SJSA1 (cell line): Measurements from ENCODE around the gene UGT1A5. TPM values are rescaled to one million over a fixed set of nuclear protein-coding genes. Genes with fewer than 3 reads are reported as not detected.
A peak's percentile ranks its signal among the peaks of the same experiment; 100 is the strongest.

Experiments
- DNase-seq, 2 experiments: peaks; one replicate each; pipeline ENCODE4 v3.0.0-alpha.2; 2015 to 2020; ENCODE audit warnings: low spot score in 2 of 2, low read depth in 1 of 2
- H3K27ac ChIP-seq: fragments of 250-450 bp; sonication (Bioruptor Pico); 2 replicates; pipeline ENCODE4 v1.5.1; 2020; ENCODE audit warnings: mild to moderate bottlenecking, moderate library complexity
- H3K27me3 ChIP-seq: fragments of 250-450 bp; sonication (Bioruptor Pico); replicated peaks from 2 replicates; pipeline ENCODE4 v1.5.1; 2020; ENCODE audit warnings: mild to moderate bottlenecking, moderate library complexity
- H3K36me3 ChIP-seq: fragments of 250-450 bp; sonication (Bioruptor Pico); 2 replicates; pipeline ENCODE4 v1.5.1; 2020; ENCODE audit warnings: mild to moderate bottlenecking
- H3K4me1 ChIP-seq: fragments of 250-450 bp; sonication (Bioruptor Pico); replicated peaks from 2 replicates; pipeline ENCODE4 v1.6.1; 2021; ENCODE audit warnings: mild to moderate bottlenecking
- H3K4me3 ChIP-seq: fragments of 250-450 bp; sonication (Bioruptor Pico); 2 replicates; pipeline ENCODE4 v1.5.1; 2020; ENCODE audit warnings: mild to moderate bottlenecking
- H3K9me3 ChIP-seq: fragments of 250-450 bp; sonication (Bioruptor Pico); replicated peaks from 2 replicates; pipeline ENCODE4 v1.5.1; 2020; ENCODE audit warnings: mild to moderate bottlenecking
- total RNA-seq: library from RNA; depleted of rRNA; stranded (reverse); fragments of >200 nt; shearing (Covaris generic); gene quantifications from 2 replicates; pipeline ENCODE4 v1.2.3, GENCODE V29; 2014

Gene UGT1A5
- total RNA-seq, 1 experiment from 2014 or later = not detected

DNA sequence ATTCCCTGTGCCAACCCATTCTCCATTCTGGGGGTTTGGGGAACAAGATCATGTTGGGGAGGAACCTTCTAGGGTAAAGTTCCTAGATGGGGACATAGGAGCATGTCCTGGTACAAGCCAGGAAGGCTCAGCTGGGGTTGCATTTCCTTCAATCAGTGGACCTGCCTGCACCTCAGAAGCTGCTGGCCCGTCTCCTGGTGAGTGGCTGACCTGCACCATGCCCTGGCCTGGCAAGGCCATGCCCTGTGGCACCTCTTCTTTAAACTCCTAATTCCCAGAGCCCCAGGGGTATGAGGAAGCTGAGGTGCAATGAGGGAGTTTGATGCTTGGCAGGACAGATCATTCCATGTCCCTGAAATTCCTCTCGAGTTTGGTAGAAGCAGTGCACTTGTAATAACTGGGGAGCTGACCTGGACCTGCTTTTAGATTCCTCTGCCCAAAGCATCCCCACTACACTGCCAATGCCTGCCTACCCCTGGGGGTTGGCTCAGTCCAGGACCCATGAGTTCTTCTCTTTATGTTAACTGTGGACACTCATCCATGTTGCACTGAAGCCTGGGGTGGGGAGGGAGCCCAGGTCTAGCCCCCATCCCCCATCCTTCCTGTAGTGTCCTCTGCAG is 90.7 kb downstream of the UGT1A5 start:
- Histone ChIP-seq H3K36me3 (no peaks in the 10 kb centered on the region), H3K27me3 (no peaks in the 10 kb centered on the region; the same call in 1 of the 2 replicates), H3K9me3 (no peaks in the 10 kb centered on the region), H3K4me1 (no peaks in the 10 kb centered on the region), H3K27ac (no peak overlapping the region), H3K4me3 (no peak overlapping the region)
- DNase-seq = no peak

DNA sequence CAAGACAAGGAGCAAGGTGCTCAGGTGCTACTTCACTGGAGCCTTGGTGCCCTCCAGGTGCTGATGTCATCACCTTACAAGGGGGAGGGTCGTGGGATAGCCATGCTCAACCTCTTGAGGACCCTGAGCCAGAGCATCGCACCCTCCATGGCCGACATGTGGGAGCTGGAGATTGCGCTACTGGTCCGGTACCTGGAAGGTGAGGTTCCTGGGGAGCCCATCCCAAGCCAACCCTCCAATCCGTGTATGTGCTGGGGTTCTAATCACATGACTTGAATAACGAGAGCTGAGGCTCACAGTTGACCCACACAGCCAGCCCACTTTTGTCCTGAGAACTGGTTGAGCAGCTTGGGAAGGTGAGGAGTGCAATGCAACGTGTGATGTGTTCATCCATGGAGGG is 91.3 kb downstream of the UGT1A5 start:
- Histone ChIP-seq H3K27ac (no peak overlapping the region), H3K9me3 (no peaks in the 10 kb centered on the region), H3K4me1 (no peaks in the 10 kb centered on the region), H3K27me3 (no peaks in the 10 kb centered on the region; the same call in 1 of the 2 replicates), H3K4me3 (no peak overlapping the region), H3K36me3 (no peaks in the 10 kb centered on the region)
- DNase-seq = peak in 1 of 2 experiments; percentile 39

DNA sequence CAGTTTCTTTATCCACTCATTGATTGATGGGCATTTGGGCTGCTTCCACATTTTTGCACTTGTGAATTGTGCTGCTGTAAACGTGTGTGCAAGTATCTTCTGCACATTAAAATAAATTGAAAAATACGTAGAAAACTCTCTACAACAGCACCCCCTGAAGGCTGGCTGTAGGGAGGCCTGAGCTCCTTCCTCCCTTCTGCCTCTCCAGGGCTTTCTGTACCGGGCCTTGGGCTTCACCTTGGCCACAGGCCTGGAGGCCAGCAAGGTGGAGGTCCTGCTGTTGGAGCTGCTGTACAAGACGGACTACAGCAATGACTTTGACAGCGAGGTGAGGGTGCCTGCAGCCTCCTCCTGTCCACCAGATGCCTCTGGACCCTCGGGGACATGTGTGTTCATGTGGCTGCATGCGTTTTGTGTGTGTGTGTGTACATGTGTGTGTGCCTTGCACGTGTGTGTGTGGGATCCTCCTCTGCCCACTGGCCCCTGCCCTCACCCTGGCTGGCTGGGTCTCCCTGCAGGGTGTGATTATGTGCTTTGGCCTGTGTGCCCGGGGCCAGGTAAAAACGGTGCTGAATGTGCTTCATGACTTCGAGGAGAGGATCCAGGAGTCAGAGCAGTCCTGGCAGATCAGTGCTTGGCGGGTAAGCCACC is 94.6 kb downstream of the UGT1A5 start:
- H3K9me3 ChIP-seq = no peaks in the 10 kb centered on the region
- peak in 1 of 2 experiments; percentile 26 for DNase-seq
- H3K27me3 ChIP-seq = peaks cover 3% of the 10 kb centered on the region; the same call in 1 of the 2 replicates
- no peak overlapping the region for H3K27ac ChIP-seq
- no peaks in the 10 kb centered on the region for H3K4me1 ChIP-seq
- H3K4me3 ChIP-seq = no peak overlapping the region
- no peaks in the 10 kb centered on the region for H3K36me3 ChIP-seq

DNA sequence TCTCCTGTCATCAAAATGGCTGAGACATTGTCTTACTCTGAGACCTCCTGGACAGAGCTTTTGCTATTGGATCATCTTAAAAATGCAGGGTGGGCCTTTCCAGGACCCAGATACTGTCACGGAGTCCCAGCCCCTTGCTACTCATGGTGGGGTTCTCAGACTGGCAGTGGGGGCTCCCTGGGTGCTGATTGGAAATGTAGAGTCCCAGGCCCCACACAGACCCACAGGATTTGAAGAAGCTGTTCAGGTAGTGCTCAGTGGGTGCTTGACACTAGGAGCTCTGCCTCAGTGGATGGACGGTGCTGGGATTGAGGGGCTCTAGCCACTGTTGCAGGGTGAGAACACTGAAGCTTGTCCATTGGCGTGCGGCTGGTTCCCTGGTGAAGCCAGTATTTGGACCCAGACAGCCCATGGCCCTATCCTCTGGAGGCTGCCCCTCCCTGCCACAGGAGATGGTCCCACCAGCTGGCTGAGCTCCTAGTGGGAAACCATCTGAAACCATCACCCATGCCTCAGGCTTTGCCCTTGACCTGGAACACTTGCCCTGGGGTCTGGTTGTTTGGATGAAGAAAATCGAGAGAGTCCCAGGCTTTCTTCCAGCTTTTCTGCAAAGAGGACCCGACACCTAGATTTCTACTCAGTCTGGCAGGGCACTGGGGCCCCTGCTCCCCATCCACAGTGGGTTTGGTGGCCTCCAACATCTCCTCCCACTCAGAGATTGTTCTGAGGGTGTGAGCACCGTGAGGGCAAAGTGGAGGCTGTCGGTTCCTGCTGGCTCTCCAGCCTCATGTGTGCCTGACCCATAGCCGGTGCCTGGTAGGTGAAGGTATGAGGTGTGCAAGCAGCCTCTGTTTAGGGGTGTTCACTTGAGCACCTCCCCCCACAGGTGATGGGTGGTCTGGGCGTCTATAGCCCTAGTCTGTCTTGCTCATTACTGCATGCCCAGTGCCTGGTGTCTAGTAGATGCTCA is 95.5 kb downstream of the UGT1A5 start:
- Histone ChIP-seq H3K4me3 (no peak overlapping the region), H3K27ac (no peak overlapping the region), H3K4me1 (no peaks in the 10 kb centered on the region), H3K36me3 (no peaks in the 10 kb centered on the region), H3K27me3 (peaks cover 3% of the 10 kb centered on the region; the same call in 1 of the 2 replicates), H3K9me3 (no peaks in the 10 kb centered on the region)
- peak in 1 of 2 experiments; percentile 34 for DNase-seq

DNA sequence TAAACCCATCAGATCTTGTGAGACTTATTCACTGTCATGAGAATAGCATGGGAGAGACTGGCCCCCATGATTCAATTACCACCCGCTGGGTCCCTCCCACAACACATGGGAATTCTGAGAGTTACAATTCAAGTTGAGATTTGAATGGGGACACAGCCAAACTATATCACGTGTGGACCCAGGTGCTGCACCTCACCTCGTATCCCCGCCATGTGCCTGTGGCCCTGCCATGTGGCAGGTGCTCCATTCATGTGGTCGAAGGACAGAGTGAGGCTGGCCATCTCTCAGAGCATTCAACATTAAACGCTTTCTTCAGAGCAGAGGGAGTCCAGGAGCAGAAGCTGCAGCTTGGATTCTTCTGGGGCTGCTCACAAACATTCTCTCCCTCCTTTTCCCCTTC is 97.7 kb downstream of the UGT1A5 start:
- H3K27ac ChIP-seq = no peak overlapping the region
- H3K27me3 ChIP-seq = peaks cover 3% of the 10 kb centered on the region; the same call in 1 of the 2 replicates
- H3K9me3 ChIP-seq = no peaks in the 10 kb centered on the region
- H3K4me1 ChIP-seq = no peaks in the 10 kb centered on the region
- no peak for DNase-seq
- H3K36me3 ChIP-seq = no peaks in the 10 kb centered on the region
- no peak overlapping the region for H3K4me3 ChIP-seq

DNA sequence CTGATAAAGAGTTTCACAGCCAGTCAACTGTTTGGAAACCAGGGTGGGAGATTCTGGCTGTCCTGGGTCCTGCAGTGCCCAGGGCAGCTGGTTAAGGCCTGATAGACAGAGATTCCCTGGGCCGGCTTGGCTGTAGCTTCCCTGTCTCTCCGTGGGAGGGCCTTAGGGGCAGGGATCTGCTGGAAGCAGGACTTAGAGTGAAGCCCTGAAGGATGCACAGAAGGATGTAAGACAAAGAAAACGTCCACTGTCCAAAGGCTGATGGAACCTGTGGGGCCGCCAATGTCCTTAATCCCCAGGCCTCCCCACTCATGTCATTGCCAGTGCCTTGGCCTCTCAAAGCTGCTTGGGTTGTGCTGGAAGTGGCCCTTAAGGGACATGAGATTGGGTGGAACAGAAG is 98.4 kb downstream of the UGT1A5 start:
- Histone ChIP-seq H3K9me3 (no peaks in the 10 kb centered on the region), H3K27me3 (0 out of 2 replicates have a peak, but pooled peaks cover 3% of the 10 kb centered on the region), H3K27ac (no peak overlapping the region), H3K4me3 (no peak overlapping the region), H3K4me1 (peaks cover under 1% of the 10 kb centered on the region), H3K36me3 (no peaks in the 10 kb centered on the region)
- DNase-seq = peak in 1 of 2 experiments; percentile 31

DNA sequence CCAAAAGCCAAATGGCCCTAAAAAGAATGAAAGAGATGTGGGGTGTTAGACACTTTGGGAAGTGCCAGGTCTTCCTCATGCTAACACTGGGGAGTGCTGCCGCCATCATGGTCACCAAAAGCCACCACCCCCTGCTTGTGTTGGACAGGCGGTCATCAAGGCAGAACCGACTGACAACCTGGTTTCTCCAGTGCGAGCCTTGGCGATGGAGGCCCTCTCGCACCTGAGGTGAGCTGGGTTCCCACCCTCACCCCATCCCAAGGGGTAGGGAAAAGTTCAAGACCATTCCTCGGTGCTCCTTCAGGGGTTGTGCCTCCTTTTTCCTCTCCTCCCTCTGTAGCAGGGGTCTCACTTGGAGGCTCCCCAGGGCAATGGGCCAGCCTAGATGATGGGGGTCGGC is 99.0 kb downstream of the UGT1A5 start:
- Histone ChIP-seq H3K27ac (no peak overlapping the region), H3K27me3 (0 out of 2 replicates have a peak, but pooled peaks cover 3% of the 10 kb centered on the region), H3K4me1 (peaks cover 7% of the 10 kb centered on the region), H3K4me3 (no peak overlapping the region), H3K36me3 (no peaks in the 10 kb centered on the region), H3K9me3 (no peaks in the 10 kb centered on the region)
- DNase-seq = peak in 1 of 2 experiments; percentile 31

DNA sequence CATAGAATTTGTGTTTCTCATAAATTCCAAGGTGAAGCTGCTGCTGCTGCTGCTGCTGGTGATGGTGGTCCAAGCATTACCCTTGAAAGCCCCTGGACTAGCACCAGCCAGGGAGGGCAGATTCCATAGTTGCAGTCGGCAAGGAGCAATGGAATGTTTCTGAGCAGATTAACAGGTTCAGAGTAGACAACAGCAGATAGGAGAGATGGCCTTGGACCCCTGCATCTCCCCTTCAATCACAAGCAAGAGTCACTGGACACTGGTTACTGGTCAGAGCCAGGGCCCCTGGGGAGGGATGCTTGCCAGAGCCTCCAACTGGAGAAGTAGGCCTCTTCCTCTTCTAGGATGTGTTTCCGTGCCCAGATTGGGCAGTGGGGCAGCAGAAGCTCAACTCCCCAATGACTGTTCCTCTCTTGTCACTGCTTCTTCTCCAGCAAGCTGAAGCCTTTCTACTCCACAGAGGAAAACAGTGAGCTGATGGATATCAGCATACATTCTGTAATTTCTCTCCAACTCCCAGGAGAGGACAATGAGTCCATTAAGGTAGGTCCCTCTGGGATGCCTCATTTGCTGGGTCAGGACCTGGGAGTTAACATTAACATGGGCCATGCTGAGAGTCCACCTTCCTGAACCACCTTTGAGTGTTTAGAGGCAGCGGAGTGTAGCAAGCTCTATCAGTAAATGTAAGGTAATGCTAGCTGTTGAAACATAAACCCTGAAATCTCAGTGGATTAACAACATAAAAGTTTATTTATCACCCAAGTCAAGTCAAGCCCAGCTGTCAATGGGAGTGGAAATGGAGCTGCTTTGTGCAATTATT is 100.7 kb downstream of the UGT1A5 start:
- DNase-seq = no peak
- peaks cover 10% of the 10 kb centered on the region for H3K4me1 ChIP-seq
- H3K27me3 ChIP-seq = 0 out of 2 replicates have a peak, but pooled peaks cover 3% of the 10 kb centered on the region
- H3K36me3 ChIP-seq = no peaks in the 10 kb centered on the region
- H3K27ac ChIP-seq = no peak overlapping the region
- no peaks in the 10 kb centered on the region; the same call in 1 of the 2 replicates for H3K9me3 ChIP-seq
- H3K4me3 ChIP-seq = no peak overlapping the region

DNA sequence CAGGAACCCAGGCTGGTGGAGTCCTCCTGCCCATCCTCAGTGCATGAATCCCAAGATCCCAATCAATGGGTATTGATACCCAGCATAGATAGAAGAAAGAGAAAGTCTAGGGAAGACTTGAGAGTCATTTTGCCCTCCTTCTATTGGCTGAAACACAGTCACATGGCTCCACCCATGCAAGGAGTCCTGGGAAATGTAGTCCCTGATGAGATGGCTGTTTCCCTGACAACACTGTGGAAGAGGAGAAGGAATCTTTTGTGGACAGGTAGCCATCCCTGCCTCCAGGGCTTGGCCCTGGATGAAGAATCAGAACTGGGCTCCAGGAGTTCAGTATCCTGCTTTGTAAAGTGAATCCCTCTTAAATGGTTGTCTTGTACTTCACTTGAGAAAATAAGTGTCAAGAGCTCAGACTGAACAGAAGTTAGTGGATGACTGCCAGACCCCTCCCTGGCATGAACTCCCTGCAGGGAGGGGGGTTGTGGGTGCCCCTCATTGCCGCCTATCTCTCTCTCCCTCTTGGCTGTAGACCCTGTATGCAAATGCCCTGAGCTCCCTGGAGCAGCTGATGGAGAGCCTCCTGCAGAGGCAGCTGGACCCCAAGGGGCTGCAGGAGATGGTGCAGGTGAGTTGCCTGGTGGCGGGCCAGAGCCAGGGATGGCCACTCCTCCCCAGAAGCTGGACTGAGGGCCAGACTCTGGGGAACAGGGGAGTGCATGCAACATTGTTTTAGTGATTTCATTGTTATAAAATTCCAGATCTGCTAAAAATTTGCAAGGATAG is 101.5 kb downstream of the UGT1A5 start:
- Histone ChIP-seq H3K36me3 (no peaks in the 10 kb centered on the region), H3K9me3 (no peaks in the 10 kb centered on the region; the same call in 1 of the 2 replicates), H3K4me1 (peaks cover 10% of the 10 kb centered on the region), H3K4me3 (no peak overlapping the region), H3K27ac (no peak overlapping the region), H3K27me3 (0 out of 2 replicates have a peak, but pooled peaks cover 3% of the 10 kb centered on the region)
- no peak for DNase-seq

DNA sequence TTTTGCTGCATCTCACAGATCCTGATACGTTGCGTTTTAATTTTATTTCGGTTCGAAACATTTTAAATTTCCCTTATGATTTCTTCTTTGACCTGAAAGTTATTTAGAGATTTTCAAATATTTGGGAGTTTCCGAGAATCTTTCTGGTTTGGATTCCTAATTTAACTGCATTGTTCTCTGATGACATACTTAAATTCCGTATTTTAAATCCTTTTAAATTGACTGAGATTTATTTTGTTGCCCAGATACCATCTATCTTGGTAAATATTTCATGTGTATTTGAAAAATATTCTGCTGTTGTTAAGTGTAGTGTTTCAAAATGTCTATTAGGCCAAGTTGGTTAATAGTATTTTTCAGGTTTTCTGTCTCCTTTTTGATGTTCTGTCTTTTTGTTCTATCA is 103.2 kb downstream of the UGT1A5 start:
- H3K36me3 ChIP-seq = no peaks in the 10 kb centered on the region
- peaks cover 10% of the 10 kb centered on the region for H3K4me1 ChIP-seq
- no peak overlapping the region for H3K4me3 ChIP-seq
- H3K27me3 ChIP-seq = no peaks in the 10 kb centered on the region
- peak overlapping the region; percentile 11; the same call in 1 of the 2 replicates for H3K27ac ChIP-seq
- H3K9me3 ChIP-seq = no peaks in the 10 kb centered on the region; the same call in 1 of the 2 replicates
- no peak for DNase-seq

DNA sequence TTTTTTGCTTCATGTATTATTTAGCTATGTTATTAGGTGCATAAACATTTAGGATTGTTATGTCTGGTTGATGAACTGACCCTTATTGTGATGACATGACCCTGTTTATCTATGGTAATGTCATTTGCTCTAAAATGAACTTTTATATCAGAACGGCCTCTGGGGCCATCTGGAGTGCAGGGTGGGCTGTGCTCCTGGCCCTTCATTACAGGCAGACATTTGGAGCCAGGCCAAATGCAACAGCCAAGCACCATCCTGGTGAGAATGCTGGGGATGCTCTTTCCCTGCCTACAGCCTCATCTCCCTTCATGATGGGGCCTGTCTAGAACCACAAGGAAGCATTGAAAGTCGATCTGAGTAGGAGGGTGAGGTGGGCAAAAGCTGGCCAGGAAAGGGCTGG is 103.6 kb downstream of the UGT1A5 start:
- H3K9me3 ChIP-seq = no peaks in the 10 kb centered on the region; the same call in 1 of the 2 replicates
- H3K36me3 ChIP-seq = no peaks in the 10 kb centered on the region
- DNase-seq = no peak
- no peaks in the 10 kb centered on the region for H3K27me3 ChIP-seq
- peaks cover 10% of the 10 kb centered on the region for H3K4me1 ChIP-seq
- H3K4me3 ChIP-seq = no peak overlapping the region
- peak overlapping the region; percentile 11; the same call in 1 of the 2 replicates for H3K27ac ChIP-seq

DNA sequence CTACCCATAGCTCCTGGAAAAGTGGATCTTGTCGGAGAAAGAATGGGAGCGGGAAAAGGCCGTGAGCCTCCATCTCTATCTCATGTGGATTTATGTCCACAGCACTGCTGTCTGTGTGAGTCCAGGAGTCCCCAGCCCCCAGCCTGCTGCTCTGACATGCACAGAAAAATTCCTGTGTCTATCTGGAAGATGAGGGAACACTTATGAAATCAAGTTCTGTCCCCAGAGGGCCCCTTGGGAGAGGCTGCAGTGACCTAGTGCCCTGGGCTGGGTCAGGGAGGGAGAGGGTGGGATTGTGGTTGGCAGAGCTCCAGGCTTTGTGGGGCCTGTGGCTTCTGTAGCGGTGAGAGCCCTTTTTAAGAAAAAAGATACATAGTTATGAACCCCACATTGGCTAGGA is 104.1 kb downstream of the UGT1A5 start:
- DNase-seq = no peak
- Histone ChIP-seq H3K9me3 (no peaks in the 10 kb centered on the region; the same call in 1 of the 2 replicates), H3K36me3 (no peaks in the 10 kb centered on the region), H3K27me3 (no peaks in the 10 kb centered on the region), H3K27ac (no peak overlapping the region), H3K4me1 (peaks cover 10% of the 10 kb centered on the region), H3K4me3 (no peak overlapping the region)
